RWPE2 (cell line): ENCODE measurements around the gene AGMAT.

Experiments used
- ATAC-seq: fragments of 200-7000 bp; cut with Tn5 transposase; 3 replicates; pipeline ENCODE4 v1.9.1; 2021; ENCODE audit warnings: low read depth
- DNase-seq: peaks from one replicate; pipeline ENCODE4 v3.0.0-alpha.2; 2020; ENCODE audit warnings: low spot score
- H3K27ac ChIP-seq: fragments of 450-650 bp; 2 replicates; pipeline ENCODE4 v1.5.1; 2017; ENCODE audit warnings: mild to moderate bottlenecking; ENCODE audit not compliant: poor library complexity, severe bottlenecking
- H3K27me3 ChIP-seq: fragments of 250-450 bp; sonication (Bioruptor Pico); 2 replicates; pipeline ENCODE4 v1.5.1; 2021; ENCODE audit warnings: mild to moderate bottlenecking, moderate library complexity; ENCODE audit not compliant: insufficient read depth, poor library complexity, severe bottlenecking
- H3K36me3 ChIP-seq: fragments of 250-450 bp; sonication (Bioruptor Pico); 2 replicates; pipeline ENCODE4 v1.5.1; 2020; ENCODE audit warnings: low read depth, mild to moderate bottlenecking, moderate library complexity
- H3K4me1 ChIP-seq: fragments of 250-450 bp; sonication (Bioruptor Pico); 2 replicates; pipeline ENCODE4 v1.5.1; 2021; ENCODE audit warnings: mild to moderate bottlenecking, moderate library complexity; ENCODE audit not compliant: insufficient read depth, poor library complexity, severe bottlenecking
- H3K4me3 ChIP-seq: fragments of 250-450 bp; sonication (Bioruptor Pico); 2 replicates; pipeline ENCODE4 v1.5.1; 2021; ENCODE audit warnings: mild to moderate bottlenecking, moderate library complexity; ENCODE audit not compliant: severe bottlenecking
- H3K9me3 ChIP-seq: fragments of 250-450 bp; sonication (Bioruptor Pico); 2 replicates; pipeline ENCODE4 v1.5.1; 2021; ENCODE audit warnings: mild to moderate bottlenecking, moderate library complexity; ENCODE audit not compliant: severe bottlenecking
- CTCF ChIP-seq: fragments of 450-650 bp; IDR thresholded peaks from one replicate; pipeline ENCODE4 v1.5.1; 2017; ENCODE audit warnings: mild to moderate bottlenecking, moderate library complexity; ENCODE audit not compliant: poor library complexity, severe bottlenecking

AGMAT gene

GRCh38 chr1:15603050-15603965 is 18.5 kb upstream of the AGMAT start:
- peak overlapping the region; percentile 53 for H3K4me3 ChIP-seq
- ATAC-seq (peak; percentile 95), DNase-seq (peak; percentile 98)
- peaks cover 11% of the 10 kb centered on the region for H3K4me1 ChIP-seq
- peak overlapping the region; percentile 57 for H3K27ac ChIP-seq
- TF ChIP-seq CTCF = no peak
- no peaks in the 10 kb centered on the region for H3K27me3 ChIP-seq
- H3K9me3 ChIP-seq = no peaks in the 10 kb centered on the region
- H3K36me3 ChIP-seq = no peaks in the 10 kb centered on the region

DNA sequence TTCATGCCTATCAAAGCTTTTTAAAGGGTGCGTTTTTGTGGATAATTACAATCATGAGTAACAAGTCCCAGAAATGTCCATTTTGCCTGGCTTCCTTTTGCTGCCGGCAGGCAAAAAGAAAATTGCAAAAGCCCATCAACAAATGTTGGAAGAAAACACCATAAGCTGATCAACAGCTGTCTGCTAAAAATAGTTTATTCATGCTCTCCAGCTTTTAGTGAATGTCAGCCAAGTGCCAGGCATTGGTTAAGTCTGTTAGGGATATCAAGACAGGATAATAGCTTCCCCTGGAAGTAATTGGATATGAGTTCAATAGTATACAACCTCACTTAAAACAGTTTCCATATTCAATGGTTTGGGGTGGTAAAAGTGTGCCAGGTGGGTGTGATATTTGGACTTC is 13.6 kb upstream of the AGMAT start:
- no peak overlapping the region for H3K4me3 ChIP-seq
- DNase-seq (no peak), ATAC-seq (no peak)
- no peaks in the 10 kb centered on the region for H3K9me3 ChIP-seq
- no peak for TF ChIP-seq CTCF
- peaks cover 11% of the 10 kb centered on the region for H3K4me1 ChIP-seq
- H3K36me3 ChIP-seq = no peaks in the 10 kb centered on the region
- no peak overlapping the region for H3K27ac ChIP-seq
- no peaks in the 10 kb centered on the region for H3K27me3 ChIP-seq

GRCh38 chr1:15595809-15596617 is 11.2 kb upstream of the AGMAT start:
- ATAC-seq = no peak
- no peaks in the 10 kb centered on the region for H3K4me1 ChIP-seq
- no peak overlapping the region for H3K4me3 ChIP-seq
- TF ChIP-seq CTCF = no peak
- no peak overlapping the region for H3K27ac ChIP-seq
- H3K9me3 ChIP-seq = no peaks in the 10 kb centered on the region
- no peak for DNase-seq
- H3K27me3 ChIP-seq = no peaks in the 10 kb centered on the region
- no peaks in the 10 kb centered on the region for H3K36me3 ChIP-seq

GRCh38 chr1:15592285-15592684 is 7.4 kb upstream of the AGMAT start:
- H3K27ac ChIP-seq = no peak overlapping the region
- DNase-seq (no peak), ATAC-seq (0 out of 3 replicates have a peak, but pooled peaks have one; percentile 25)
- H3K9me3 ChIP-seq = peaks cover 2% of the 10 kb centered on the region
- no peaks in the 10 kb centered on the region for H3K27me3 ChIP-seq
- TF ChIP-seq CTCF = no peak
- H3K4me3 ChIP-seq = no peak overlapping the region
- H3K4me1 ChIP-seq = no peaks in the 10 kb centered on the region
- H3K36me3 ChIP-seq = no peaks in the 10 kb centered on the region
